ENCODE measurements around the gene AZIN2.
"Not testable (repeated sequence)": the region's sequence is repeated elsewhere in the genome, so short reads cannot be mapped to it uniquely, and the experiment has no call there.

The AZIN2 gene

GRCh38 chr1:33121728-33122127, 40.8 kb downstream of the AZIN2 start:
- no peak overlapping the region for H3K4me2 ChIP-seq (ENCODE audit: low read depth, low read length, poor library complexity, severe bottlenecking)
- no peaks in the 10 kb centered on the region for H3K79me2 ChIP-seq (ENCODE audit: insufficient read depth, low read length)
- H2AFZ ChIP-seq (ENCODE audit: low read depth, low read length, severe bottlenecking), result no peak overlapping the region
- TF ChIP-seq EZH2phosphoT487 (conservative IDR thresholded peaks at IDR 0.05; ENCODE audit: low read length) (no peak), CTCF (IDR thresholded peaks at IDR 0.05; ENCODE audit: insufficient read depth, low read length, poor library complexity, severe bottlenecking) (no peak)
- no peaks in the 10 kb centered on the region for H3K9me2 ChIP-seq (replicated peaks; ENCODE audit: insufficient read depth, low read length)
- no peaks in the 10 kb centered on the region for H4K20me1 ChIP-seq (ENCODE audit: low read depth, low read length)
- H3K9ac ChIP-seq (ENCODE audit: low read length), result no peak overlapping the region
- peaks cover 8% of the 10 kb centered on the region; the same call in 1 of the 2 replicates for H3F3A ChIP-seq (ENCODE audit: insufficient read depth)
- no peak overlapping the region for H3K4me3 ChIP-seq (ENCODE audit: insufficient read depth, low read length, poor library complexity, severe bottlenecking)
- H3K27me3 ChIP-seq (ENCODE audit: low read length), result no peaks in the 10 kb centered on the region
- H3K36me3 ChIP-seq (ENCODE audit: low read length), result no peaks in the 10 kb centered on the region
- no peak overlapping the region for H3K27ac ChIP-seq (ENCODE audit: low read depth, low read length)
- no peaks in the 10 kb centered on the region for H3K9me3 ChIP-seq (ENCODE audit: insufficient read depth, low read length)

- H2AFZ ChIP-seq (ENCODE audit: low read depth, low read length, severe bottlenecking), result no peak overlapping the region
- no peak overlapping the region for H3K27ac ChIP-seq (ENCODE audit: low read depth, low read length)
- TF ChIP-seq EZH2phosphoT487 (conservative IDR thresholded peaks at IDR 0.05; ENCODE audit: low read length) (no peak), CTCF (IDR thresholded peaks at IDR 0.05; ENCODE audit: insufficient read depth, low read length, poor library complexity, severe bottlenecking) (no peak)
- no peaks in the 10 kb centered on the region for H3K9me2 ChIP-seq (replicated peaks; ENCODE audit: insufficient read depth, low read length)
- peaks cover 8% of the 10 kb centered on the region; the same call in 1 of the 2 replicates for H3F3A ChIP-seq (ENCODE audit: insufficient read depth)
- H3K27me3 ChIP-seq (ENCODE audit: low read length), result no peaks in the 10 kb centered on the region
- no peak overlapping the region for H3K4me3 ChIP-seq (ENCODE audit: insufficient read depth, low read length, poor library complexity, severe bottlenecking)
- H3K9me3 ChIP-seq (ENCODE audit: insufficient read depth, low read length), result no peaks in the 10 kb centered on the region
- H3K36me3 ChIP-seq (ENCODE audit: low read length), result no peaks in the 10 kb centered on the region
- H3K4me2 ChIP-seq (ENCODE audit: low read depth, low read length, poor library complexity, severe bottlenecking), result no peak overlapping the region
- no peak overlapping the region for H3K9ac ChIP-seq (ENCODE audit: low read length)
- H4K20me1 ChIP-seq (ENCODE audit: low read depth, low read length), result no peaks in the 10 kb centered on the region
- no peaks in the 10 kb centered on the region for H3K79me2 ChIP-seq (ENCODE audit: insufficient read depth, low read length)
Measured at GRCh38 chr1:33122483-33123178, 41.7 kb downstream of the AZIN2 start.

- Histone ChIP-seq H3K27me3 (ENCODE audit: low read length) (no peaks in the 10 kb centered on the region), H3K9ac (ENCODE audit: low read length) (no peak overlapping the region), H3K79me2 (ENCODE audit: insufficient read depth, low read length) (no peaks in the 10 kb centered on the region), H4K20me1 (ENCODE audit: low read depth, low read length) (no peaks in the 10 kb centered on the region), H3K4me2 (ENCODE audit: low read depth, low read length, poor library complexity, severe bottlenecking) (no peak overlapping the region), H3K9me3 (ENCODE audit: insufficient read depth, low read length) (no peaks in the 10 kb centered on the region), H3K4me3 (ENCODE audit: insufficient read depth, low read length, poor library complexity, severe bottlenecking) (no peak overlapping the region), H3K9me2 (replicated peaks; ENCODE audit: insufficient read depth, low read length) (no peaks in the 10 kb centered on the region), H2AFZ (ENCODE audit: low read depth, low read length, severe bottlenecking) (no peak overlapping the region), H3F3A (ENCODE audit: insufficient read depth) (peaks cover 8% of the 10 kb centered on the region; the same call in 1 of the 2 replicates), H3K27ac (ENCODE audit: low read depth, low read length) (no peak overlapping the region), H3K36me3 (ENCODE audit: low read length) (no peaks in the 10 kb centered on the region)
- TF ChIP-seq EZH2phosphoT487 (conservative IDR thresholded peaks at IDR 0.05; ENCODE audit: low read length) (no peak), CTCF (IDR thresholded peaks at IDR 0.05; ENCODE audit: insufficient read depth, low read length, poor library complexity, severe bottlenecking) (no peak)
Measured at GRCh38 chr1:33123266-33123665, 42.3 kb downstream of the AZIN2 start.

- not testable (repeated sequence) for H3K4me3 ChIP-seq (ENCODE audit: insufficient read depth, low read length, poor library complexity, severe bottlenecking); H3K79me2 ChIP-seq (ENCODE audit: insufficient read depth, low read length); H3K4me2 ChIP-seq (ENCODE audit: low read depth, low read length, poor library complexity, severe bottlenecking); H2AFZ ChIP-seq (ENCODE audit: low read depth, low read length, severe bottlenecking); H3F3A ChIP-seq (ENCODE audit: insufficient read depth); H3K9ac ChIP-seq (ENCODE audit: low read length); H3K36me3 ChIP-seq (ENCODE audit: low read length); H3K27me3 ChIP-seq (ENCODE audit: low read length); H3K27ac ChIP-seq (ENCODE audit: low read depth, low read length); H3K9me2 ChIP-seq (replicated peaks; ENCODE audit: insufficient read depth, low read length); H4K20me1 ChIP-seq (ENCODE audit: low read depth, low read length); H3K9me3 ChIP-seq (ENCODE audit: insufficient read depth, low read length)
Measured at GRCh38 chr1:33124647-33125046, 43.7 kb downstream of the AZIN2 start.

All from SU-DHL-6 (cell line).